ENCODE data around the gene NOTCH2NLA. TPM values are rescaled to one million over a fixed set of nuclear protein-coding genes. Genes with fewer than 3 reads are reported as not detected.
"Not testable (repeated sequence)": the region's sequence is repeated elsewhere in the genome, so short reads cannot be mapped to it uniquely, and the experiment has no call there.

NOTCH2NLA gene
- 40.9 TPM for total RNA-seq

DNA sequence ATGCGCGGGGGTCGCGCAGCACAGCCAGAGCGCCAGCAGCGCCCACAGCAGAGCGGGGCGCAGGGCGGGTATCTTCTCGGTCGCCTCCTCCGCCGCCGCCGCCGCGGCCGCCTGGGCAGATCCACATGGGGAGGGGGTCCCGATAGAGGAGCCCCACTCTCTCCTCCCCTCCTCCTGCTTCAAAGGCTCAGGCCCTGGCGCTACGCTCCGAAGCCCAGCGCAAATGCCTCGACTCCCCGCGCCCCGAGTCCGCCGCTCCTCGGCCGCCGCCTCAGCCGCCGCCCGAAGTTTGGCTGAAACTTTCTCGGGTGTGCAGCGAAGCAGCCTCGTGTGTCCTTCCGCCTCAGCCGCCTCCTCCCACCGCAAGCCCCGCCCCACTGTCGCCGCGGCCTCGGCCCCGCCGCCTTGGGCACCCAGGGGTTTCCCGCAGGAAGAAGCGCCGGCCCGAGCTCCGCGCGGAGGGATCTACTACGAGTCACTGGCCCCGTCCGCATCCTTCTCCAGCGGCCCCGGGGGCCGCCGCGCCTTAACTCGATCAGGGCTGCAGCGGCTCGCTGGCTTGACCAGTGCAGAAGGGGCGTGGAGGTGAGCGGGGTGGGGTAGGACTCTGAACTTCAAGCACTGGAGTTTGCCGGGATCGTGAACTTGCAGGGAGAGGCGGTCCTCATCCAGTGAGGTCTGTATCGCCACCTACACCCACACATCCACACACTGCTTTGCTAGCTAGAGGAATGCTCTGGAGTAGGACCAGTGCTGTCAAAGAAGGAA, at the start of gene NOTCH2NLA:
Gene NOTCH2NLA (minus strand): TSS at position 312 of the 768 bp plus-strand sequence. CDS start 39,684 bp downstream, outside the sequence.
- DNase-seq (ENCODE audit: low spot score) = peak; percentile 10

DNA sequence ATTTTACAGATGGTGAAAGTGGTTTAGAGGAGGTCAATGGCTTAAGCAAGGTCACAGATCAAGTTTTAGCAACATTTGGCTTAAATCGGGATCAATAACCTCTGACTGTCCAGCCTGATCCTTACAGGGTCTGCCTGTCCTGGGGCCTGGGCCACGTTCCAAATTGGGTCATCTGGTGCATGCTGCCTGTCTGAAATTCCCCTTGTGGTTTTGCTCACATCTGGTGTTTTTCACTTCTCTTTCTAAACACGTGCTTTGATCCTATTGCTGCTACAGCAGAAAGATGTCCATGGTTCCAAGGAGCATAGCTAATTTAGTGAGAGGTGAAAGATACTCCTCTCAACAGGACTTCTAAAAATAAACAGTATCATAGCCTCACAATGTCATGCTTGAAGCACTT, 49.5 kb upstream of the NOTCH2NLA start:
- not testable (repeated sequence) for DNase-seq (ENCODE audit: low spot score)

DNA sequence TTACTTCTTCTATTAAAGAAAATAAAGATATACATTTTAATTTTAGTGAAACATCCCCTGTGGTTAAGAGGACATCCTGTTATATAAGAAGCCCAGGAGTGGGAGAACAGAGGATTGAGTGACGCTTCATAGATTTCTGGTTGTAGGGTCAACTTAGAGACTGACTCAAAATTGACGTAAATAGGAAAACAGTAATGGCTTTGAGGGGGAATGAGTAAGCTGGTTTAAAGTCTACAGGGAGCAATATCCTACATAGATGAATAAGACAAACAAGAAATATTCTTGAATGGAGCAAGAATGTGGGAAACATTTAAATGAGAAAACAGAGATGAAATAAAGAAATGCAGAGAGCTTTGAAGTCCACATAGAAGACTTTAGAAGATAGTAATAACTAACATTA, 48.3 kb upstream of the NOTCH2NLA start:
- DNase-seq (ENCODE audit: low spot score) = not testable (repeated sequence)

DNA sequence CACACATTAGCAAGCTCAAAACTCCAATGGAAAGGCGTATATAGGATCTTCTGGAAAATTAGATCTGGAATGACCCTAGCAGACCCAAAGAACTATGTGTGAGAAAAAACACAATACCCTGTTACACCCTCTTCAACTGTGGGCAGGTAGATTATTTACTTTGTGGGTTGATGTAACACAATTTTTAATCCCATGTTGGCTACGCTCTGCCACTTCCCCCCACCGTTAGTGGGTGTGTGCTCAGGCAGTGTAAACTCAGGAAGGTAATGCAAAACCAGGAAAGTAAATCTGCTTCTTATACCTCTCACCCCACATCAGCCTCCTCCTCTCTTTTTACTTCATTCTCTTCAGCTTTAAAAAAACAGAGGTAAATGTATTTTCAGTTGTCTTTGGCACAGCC, 45.3 kb upstream of the NOTCH2NLA start:
- not testable (repeated sequence) for DNase-seq (ENCODE audit: low spot score)

DNA sequence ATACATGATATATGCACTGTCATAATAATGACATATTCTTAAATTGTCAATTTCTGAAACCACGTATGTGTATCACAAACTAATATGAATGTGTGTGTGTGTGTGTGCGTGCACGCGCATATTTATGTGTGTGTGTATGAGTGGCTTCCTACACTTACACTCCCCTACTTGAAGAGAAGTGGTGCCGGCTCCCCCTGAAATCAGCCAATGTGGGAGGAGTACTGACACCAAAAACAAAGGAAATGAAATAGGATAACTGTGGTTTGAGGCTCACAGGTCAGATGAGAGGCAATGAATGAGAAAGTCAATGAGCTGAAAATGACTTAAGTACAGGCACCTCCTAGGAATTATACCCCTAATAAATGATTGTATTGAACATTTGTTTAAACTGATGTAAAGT, 44.4 kb upstream of the NOTCH2NLA start:
- not testable (repeated sequence) for DNase-seq (ENCODE audit: low spot score)

DNA sequence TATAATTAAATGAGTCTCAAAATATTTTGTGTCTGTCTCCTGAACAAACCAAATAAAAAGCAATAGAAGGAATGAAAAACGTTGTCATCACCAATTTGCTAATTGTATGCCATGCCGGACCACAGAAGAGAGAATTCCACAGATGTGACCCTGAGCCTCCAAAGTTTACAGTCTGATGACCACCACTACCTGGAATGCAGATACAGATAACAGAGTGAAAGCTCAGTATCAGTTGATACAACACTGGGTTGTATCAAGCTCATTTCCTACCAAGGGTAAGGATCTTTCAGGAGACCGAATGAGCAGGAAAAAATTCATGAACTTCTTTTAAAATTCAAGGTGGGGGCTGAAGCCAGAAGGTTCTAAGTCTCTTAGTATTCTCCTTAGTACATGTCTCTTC, 43.9 kb upstream of the NOTCH2NLA start:
- DNase-seq (ENCODE audit: low spot score) = not testable (repeated sequence)

DNA sequence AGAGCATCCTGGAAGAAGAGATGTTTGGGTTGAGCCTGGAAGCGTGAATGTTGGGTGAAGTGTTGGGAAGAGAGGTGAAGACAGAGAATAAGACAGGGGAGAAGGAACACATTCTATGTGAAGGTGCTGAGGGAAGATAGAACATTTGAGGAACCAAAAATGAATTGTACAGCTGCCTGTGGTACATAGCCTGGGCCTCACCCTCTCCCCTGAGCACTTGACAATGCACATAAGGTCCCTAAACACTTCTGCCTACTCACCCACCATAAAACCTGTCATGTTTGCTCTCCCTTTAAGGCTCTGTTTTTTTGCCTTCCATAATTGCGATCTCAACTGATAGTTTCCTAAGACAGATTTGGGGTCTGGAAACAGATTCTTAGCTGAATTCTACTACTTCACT, 43.2 kb upstream of the NOTCH2NLA start:
- not testable (repeated sequence) for DNase-seq (ENCODE audit: low spot score)

DNA sequence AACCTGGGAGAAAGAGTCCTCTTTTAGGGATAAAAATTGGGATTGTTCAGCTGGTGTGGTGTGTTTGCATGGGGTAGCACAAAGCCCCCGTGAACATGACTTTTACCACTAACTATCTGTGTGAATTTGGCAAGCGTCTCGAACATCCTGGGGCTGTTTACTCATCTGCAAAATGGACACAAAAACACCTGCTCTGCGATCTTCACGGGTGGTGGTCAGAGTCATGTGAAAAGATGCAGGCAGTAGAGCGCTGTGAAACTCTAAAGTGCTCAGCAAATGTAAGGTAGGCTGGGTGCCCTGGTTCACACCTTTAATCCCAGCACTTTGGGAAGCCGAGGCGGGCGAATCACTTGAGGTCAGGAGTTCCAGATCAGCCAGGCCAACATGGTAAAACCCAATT, 41.3 kb upstream of the NOTCH2NLA start:
- not testable (repeated sequence) for DNase-seq (ENCODE audit: low spot score)

DNA sequence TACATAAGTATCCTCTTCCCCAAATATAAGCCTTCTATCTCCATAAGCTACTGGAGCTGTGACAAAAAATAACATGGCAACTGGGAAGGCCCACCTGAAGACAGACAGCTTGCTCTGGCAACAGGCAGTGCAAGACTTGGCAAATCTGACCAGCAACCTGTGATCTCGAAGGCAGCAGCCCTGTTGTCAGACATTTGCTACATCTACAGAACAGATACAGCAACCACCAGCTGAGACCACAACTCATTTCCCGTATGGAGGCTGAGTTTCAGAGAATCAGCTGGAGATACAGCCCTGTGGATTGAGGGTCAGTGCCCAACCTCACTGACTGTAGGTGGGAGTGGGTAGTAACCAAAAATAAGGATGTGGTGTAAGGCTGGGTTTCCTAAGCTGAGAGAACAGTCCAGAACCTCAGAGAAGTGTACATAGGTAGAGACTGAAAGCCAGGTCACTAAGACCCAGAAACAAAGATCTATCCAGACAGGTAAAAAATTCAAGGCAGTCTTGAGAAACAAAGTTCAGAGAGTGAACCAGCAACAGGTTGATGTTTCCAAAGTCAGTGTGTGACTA, 37.4 kb upstream of the NOTCH2NLA start:
- not testable (repeated sequence) for DNase-seq (ENCODE audit: low spot score)

DNA sequence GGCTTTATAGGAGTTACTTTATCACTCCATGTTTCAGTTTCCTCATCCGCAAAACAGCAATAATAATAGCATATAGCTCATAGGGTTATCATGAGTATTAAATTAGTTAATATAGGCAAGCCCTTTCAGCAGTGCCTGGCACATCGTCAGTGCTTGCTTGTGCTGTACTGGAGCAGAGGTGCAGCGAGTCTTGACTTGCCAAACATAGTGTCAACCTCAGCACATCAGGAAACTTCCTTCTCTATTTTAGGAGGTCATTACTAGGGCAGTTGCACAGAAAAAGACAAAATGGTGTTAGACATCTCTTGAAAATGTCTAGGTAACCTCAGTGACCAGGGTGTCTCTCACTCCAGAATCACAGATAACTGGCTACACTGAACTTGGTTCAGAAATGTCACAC, 35.9 kb upstream of the NOTCH2NLA start:
- DNase-seq (ENCODE audit: low spot score) = not testable (repeated sequence)

DNA sequence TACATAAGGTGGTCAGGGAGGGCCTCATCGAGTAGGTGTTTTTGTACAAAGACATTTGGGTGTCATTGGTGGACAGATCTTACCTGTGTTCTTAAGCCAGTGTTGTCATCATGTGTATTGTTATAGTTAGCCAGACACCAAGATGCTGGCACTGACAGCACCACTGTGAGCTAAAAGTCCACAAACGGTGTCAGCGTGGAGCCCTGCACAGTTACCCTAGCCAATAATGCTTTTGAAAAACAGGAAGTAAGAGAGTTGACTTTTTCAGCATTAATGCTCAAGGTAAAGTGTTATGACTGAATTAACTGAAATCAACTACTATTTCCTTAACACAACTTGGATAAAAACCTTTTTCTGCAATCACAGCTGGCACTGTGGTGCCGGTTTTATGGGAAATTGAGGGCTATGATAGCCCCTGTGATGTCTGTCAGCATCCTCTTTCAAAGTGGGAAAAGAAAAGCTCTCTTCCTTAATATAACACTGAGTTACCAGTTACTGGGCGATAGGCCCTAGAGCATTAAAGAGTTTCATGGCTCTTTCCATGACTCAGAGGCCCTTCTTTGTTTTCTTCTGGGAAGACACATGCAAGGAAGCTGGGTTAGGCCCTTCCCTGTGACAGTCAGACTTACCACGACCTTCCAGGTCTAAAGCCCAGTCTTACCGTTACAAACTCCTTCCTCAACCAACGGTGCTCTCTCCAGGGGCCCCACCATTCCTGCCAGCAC, 31.3 kb upstream of the NOTCH2NLA start:
- DNase-seq (ENCODE audit: low spot score) = not testable (repeated sequence)

DNA sequence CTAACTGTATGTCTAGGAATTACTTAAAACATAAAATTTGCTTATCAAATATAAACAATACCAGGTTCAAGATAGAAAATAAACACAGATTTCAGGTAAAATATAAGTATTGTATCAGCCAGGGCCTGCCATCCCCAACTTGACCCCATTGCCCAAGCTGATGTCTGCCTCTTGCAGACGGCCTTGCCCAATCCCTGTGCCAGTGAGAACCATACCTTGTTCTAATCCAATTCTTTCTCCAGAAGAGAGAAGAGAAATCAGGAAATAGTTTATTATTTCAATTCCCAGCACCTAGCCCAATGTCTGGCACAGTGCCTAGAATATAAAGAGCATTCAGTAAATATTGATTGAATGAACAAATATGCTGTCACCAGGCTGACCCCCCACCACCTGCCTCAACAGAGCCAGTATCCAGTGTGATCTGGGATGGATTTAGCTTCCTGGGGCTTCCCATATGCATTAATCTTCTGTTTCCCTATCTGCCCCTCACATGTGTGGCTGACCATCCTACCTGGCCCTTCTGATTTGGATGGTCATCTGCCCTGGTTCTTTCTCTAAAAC, 29.3 kb upstream of the NOTCH2NLA start:
- not testable (repeated sequence) for DNase-seq (ENCODE audit: low spot score)

DNA sequence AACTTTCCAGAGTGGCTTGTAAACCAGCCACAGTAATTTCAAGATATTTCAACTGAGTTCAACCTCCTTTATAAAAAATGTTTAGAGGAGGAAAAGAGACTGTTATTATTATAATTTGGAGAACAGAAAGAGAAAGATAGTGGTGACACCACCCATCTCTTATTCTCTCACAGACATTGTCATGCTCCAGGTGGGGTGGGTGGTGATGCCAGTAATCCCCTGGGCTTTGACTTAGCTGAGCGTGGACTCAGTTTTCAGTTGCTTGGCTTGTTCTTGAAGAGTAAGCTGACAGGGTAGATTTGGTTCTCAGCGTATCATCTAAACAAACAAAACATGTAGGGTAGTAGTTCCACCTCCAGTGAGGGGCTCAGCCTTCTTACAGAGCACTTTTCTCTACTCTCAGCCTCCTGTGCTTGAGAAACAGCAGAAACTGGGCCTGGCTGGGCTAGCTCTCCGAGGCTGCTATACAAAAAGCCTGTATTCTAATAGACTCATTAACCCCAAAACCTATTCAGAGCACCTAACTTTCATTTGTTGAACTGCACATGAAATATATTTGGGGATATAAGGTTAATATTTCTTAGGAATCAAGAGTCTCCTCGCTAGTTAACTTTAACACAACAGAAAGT, 25.9 kb upstream of the NOTCH2NLA start:
- DNase-seq (ENCODE audit: low spot score) = not testable (repeated sequence)

DNA sequence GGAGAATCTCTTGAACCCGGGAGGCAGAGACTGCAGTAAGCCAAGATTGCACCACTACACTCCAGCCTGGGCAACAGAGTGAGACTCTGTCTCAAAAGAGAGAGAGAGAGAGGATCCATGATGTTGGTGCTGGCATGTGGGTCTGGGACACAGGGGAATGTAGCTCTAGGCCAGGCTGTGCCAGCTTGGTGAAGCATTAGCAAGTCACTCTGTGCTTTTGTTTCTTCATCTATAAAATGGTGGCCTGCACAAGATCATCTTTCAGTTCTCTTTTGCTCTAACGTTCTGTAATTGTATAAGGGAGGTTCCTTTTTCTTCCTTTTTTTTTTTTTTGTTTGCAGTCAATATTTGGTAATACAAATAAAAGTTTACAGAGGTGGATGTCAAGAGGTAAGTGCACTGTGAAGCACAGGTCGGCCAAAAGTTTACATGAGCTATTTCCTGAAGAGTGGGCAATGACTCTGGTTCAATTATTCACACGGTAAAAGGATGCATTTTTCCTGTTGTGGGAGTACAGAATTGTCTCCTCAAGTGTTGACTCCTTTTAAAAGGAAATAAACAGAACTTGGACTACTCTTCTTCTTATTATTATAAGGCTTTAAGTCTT, 24.5 kb upstream of the NOTCH2NLA start:
- not testable (repeated sequence) for DNase-seq (ENCODE audit: low spot score)

DNA sequence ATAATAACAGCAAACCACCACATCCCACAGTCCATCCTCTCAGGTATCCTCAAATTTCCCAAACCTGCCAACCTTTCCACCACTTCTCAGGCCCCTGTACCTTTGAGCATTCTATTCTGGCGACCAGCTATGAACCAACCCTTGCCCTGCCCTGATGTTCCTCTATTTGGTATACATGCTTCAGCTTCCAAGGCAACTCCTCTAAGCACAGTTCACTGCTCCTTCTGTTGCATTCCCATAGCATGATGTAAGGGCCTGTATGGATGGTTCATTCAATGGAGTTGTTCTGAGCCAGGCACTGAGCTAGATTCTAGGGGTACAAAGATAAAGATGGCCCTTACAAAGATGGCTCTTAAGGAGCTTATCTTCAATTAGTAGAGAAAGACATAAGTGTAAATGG, 22.7 kb upstream of the NOTCH2NLA start:
- DNase-seq (ENCODE audit: low spot score) = not testable (repeated sequence)

DNA sequence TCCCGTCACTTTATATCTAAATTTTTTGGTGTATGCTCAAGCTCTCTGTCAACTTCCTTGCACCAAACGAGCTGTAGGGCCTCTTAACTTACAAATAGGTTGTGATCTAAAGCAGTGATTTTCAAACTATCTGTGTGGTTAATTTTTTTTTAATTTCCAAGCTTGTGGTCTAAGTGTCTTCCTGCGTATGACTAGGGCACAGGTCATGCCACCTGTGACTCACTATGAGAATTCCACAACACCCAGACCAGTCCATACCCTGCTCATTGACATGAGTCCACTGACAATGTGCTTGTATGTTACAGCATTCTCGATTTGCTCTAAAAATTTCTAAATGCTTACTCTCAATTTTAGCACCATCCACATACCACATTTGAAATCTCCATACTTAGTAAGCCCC, 19.8 kb upstream of the NOTCH2NLA start:
- not testable (repeated sequence) for DNase-seq (ENCODE audit: low spot score)

DNA sequence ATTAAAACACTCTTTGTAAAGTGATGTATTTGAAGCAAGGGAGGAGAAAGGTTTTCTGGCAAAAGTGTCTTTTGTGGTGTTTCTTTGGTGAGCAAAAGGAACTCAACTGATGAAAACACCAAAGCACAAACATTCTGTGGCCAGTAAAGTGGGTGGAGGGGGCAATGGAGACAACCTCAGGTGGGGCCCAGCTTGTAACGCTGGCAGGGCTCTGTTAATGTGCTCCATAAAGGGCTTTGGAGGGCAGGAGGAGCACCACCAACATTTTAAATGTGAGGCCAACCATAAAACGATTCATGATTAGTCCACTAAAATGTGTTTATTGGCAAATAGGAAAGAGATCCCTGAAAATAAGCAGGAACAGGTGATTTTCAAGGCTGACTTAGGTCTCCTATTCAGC, 7.8 kb upstream of the NOTCH2NLA start:
- not testable (repeated sequence) for DNase-seq (ENCODE audit: low spot score)

DNA sequence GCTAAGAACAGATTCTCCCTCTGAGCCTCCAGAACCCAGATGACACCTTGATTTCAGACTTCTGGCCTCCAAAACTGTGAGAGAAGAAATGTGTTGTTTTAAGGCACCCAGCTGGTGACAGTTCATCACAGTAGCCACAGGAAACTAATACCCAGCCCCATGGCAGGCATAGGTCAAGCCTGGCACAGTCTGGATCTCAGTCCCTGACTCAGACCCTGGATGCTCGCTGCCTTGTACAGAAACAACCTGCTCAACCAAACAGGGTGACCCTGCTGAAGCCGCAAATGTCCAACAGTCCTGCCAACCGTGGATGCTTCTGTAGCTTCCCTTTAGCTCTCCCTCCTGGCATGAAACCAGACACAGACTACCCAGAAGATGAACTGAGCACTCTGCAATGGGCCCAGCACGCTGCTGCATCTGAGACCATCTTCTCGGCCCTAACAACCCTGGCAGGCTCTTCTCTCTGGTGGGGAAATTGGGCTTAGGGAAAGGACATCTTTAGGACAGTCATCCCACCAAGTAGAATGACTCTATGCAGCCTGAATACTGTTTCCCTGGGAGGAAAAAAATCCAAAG, 7.3 kb upstream of the NOTCH2NLA start:
- not testable (repeated sequence) for DNase-seq (ENCODE audit: low spot score)

DNA sequence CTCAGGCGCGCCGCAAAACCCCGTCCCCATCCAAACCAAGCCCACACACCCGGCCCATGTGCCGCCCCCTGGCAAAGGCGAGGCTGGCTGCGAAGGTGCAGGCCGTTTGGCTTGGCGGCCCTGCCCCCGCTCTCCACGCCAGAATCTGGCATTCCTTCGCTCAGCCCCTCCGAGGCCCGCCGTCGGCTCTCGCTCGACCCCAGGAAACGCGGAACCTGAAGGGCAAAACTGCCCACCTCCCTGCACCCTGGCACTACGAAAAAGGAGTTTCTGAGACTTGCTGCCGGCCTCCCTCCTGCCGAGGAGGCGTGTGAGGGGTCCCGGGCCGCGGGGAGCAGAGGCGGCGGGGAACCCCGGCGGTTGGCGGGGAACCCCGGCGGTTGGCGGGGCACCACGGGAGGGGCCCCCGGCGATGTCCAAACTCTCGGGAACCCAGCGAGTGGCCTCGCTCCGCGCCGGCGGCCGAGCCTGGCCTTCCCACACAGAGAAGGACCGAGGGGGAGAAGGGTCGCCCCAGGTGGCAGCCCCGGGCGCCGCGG, 608 bp downstream of the NOTCH2NLA start:
- not testable (repeated sequence) for DNase-seq (ENCODE audit: low spot score)

DNA sequence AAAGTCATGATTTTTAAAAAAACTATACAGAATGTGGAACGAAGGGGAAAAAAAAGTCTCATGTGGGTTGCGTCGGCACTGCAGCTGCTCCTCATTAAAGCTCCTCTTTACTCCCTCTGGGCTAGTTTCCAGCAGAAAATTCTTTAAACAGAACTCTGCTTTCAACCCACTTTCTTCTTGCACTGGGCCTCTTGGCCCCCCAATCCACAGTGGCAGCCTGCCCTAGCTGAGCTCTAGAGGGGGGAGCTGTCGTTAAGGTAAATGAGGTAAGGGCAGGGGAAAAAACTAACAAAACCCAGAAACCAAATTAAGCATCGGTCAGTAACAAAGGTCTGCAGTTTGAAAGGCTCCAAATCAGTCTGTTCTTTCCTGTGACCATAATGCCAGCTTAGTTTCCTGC, 54.3 kb downstream of the NOTCH2NLA start:
- DNase-seq (ENCODE audit: low spot score) = not testable (repeated sequence)

DNA sequence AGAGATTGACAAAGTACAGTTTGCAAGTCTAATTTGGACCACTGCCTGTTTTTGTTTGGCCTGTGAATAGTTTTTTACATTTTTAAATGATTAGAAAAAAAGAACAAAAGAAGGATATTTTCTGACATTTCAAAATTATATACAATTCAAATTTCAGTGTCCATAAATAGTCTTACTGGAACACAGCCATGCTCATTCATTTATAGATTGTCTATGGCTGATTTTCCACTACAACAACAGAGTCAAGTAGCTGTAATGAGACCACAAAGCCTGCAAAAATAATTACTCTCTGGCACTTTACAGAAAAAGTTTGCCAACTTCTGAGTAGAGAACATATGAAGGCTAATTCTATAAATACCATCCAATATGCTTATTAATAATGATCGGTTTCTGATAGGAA, 61.1 kb downstream of the NOTCH2NLA start:
- not testable (repeated sequence) for DNase-seq (ENCODE audit: low spot score)

All from mucosa of gallbladder (tissue), 1 donor.